ENCODE measurements around the gene ZNF879. TPM values are rescaled to one million over a fixed set of nuclear protein-coding genes. Genes with fewer than 3 reads are reported as not detected.

ZNF879 gene
- total RNA-seq, 1 experiment from 2014 or later = not detected

DNA sequence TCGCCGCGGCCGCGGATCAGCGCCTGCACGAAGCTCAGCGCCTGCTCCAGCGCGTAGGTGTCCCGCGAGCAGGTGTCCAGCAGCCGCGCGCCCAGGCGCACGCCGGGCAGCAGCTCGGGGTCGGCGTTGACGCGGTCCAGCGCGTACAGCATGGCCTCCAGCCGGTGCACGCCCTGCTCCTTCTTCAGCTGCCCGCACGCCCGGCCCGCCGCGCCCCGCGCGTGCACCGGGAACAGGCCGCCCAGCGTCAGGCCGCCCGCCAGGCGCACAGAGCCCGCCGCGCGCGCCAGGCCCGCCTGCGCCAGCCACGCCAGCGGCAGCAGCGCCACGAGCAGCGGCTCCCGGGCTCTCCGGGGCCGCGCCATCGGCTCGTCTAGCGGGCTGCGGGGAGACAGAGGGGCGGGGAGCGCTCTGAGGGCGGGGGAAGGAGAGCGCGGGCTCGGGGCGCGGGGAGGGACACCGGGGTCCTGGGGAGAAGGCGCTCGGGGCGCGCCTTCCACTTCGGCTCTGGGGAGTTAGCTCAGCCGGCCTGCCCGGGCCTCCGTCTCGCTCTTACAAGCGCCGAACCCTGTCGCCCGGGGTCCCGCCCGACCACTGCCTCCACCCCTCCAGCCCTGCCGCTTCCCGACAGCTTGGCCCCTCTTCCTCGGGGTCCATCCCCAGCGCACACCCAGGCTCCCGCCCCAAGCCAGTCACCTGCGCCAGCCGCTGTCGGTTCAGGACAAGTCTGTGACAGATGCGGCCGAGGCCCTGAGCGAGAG is 28.8 kb upstream of the ZNF879 start, which contains the start of gene GRM6:
TSS of gene GRM6 (minus strand) at position 741 of the 761 bp plus-strand sequence. CDS start at position 365, 376 bp downstream.
- Histone ChIP-seq H3K4me1 (ENCODE audit: control insufficient read depth in 1 of 2, insufficient read depth in 2 of 2, low read length in 2 of 2) (no peaks in the 10 kb centered on the region), H3K9ac (ENCODE audit: low read length) (no peak within 1 kb of the TSS), H2AFZ (ENCODE audit: low read depth, low read length, poor library complexity, severe bottlenecking) (no peak within 1 kb of the TSS), H3K79me2 (ENCODE audit: insufficient read depth, low read length) (no peaks in the 10 kb centered on the region), H3K9me2 (ENCODE audit: insufficient read depth) (no peaks in the 10 kb centered on the region), H3K9me3 (ENCODE audit: control insufficient read depth in 1 of 2, insufficient read depth in 1 of 2, low read depth in 1 of 2, low read length in 2 of 2) (no peaks in the 10 kb centered on the region; a peak in 2 of 4 replicates), H3K4me3 (replicated peaks in 1 of 2; ENCODE audit: low read depth in 1 of 2, low read length in 2 of 2) (no peak within 1 kb of the TSS), H4K20me1 (ENCODE audit: insufficient read depth) (no peaks in the 10 kb centered on the region), H3K27ac (ENCODE audit: low read depth, low read length) (no peak within 1 kb of the TSS), H3K27me3 (ENCODE audit: insufficient read depth, low read length) (no peaks in the 10 kb centered on the region), H3K36me3 (ENCODE audit: control insufficient read depth in 1 of 2, insufficient read depth in 2 of 2, low read length in 2 of 2) (no peaks in the 10 kb centered on the region), H3K4me2 (ENCODE audit: low read length) (no peak within 1 kb of the TSS)
- ATAC-seq = no peak
- RAD21 ChIA-PET (ENCODE audit: low non-redundant PET in 1 of 2, low total read pairs in 2 of 2, uncharacterized antibody in 2 of 2, unreplicated experiment in 2 of 2) = no interaction called here
- no peak for DNase-seq (ENCODE audit: low read depth, low spot score)
- BruUV-seq (replicated peaks) = no TSS peak
- POLR2A ChIA-PET = no interaction called here
- CTCF ChIA-PET = no interaction called here
- intact Hi-C loops (cut with micrococcal nuclease) = no loop called here
- TF ChIP-seq RAD21 (IDR thresholded peaks at IDR 0.05; ENCODE audit: low read depth) = no peak
- TF ChIP-seq, protein P1, sequence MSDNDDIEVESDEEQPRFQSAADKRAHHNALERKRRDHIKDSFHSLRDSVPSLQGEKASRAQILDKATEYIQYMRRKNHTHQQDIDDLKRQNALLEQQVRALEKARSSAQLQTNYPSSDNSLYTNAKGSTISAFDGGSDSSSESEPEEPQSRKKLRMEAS (IDR thresholded peaks at IDR 0.05) = no peak
- TF ChIP-seq, protein P2, sequence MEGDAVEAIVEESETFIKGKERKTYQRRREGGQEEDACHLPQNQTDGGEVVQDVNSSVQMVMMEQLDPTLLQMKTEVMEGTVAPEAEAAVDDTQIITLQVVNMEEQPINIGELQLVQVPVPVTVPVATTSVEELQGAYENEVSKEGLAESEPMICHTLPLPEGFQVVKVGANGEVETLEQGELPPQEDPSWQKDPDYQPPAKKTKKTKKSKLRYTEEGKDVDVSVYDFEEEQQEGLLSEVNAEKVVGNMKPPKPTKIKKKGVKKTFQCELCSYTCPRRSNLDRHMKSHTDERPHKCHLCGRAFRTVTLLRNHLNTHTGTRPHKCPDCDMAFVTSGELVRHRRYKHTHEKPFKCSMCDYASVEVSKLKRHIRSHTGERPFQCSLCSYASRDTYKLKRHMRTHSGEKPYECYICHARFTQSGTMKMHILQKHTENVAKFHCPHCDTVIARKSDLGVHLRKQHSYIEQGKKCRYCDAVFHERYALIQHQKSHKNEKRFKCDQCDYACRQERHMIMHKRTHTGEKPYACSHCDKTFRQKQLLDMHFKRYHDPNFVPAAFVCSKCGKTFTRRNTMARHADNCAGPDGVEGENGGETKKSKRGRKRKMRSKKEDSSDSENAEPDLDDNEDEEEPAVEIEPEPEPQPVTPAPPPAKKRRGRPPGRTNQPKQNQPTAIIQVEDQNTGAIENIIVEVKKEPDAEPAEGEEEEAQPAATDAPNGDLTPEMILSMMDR (IDR thresholded peaks at IDR 0.05 in 2 of 3, conservative IDR thresholded peaks at IDR 0.05 in 1 of 3; ENCODE audit: borderline replicate concordance in 1 of 3, insufficient read depth in 1 of 3, low read depth in 2 of 3, low read length in 2 of 3) = no peak
- TF ChIP-seq ELF1 (IDR thresholded peaks at IDR 0.05; ENCODE audit: borderline replicate concordance, low read depth) = no peak
- TF ChIP-seq EZH2 (IDR thresholded peaks at IDR 0.05) = no peak
- TF ChIP-seq JUND (IDR thresholded peaks at IDR 0.05) = no peak
- no peak for TF ChIP-seq YY1 (IDR thresholded peaks at IDR 0.05; ENCODE audit: extremely low read depth, insufficient replicate concordance, low read depth, low read length)
- TF ChIP-seq ATF3 (IDR thresholded peaks at IDR 0.05) = no peak
- no peak for TF ChIP-seq FOSL1 (IDR thresholded peaks at IDR 0.05; ENCODE audit: low read depth)
- no peak for TF ChIP-seq EGR1 (IDR thresholded peaks at IDR 0.05; ENCODE audit: low read depth)
- no peak for TF ChIP-seq REST (IDR thresholded peaks at IDR 0.05; ENCODE audit: low read depth)
- TF ChIP-seq ZNF274 (IDR thresholded peaks at IDR 0.05; ENCODE audit: low read depth, low read length) = no peak
- TF ChIP-seq CBX3 (IDR thresholded peaks at IDR 0.05; ENCODE audit: low read depth) = no peak
- TF ChIP-seq, protein P3, sequence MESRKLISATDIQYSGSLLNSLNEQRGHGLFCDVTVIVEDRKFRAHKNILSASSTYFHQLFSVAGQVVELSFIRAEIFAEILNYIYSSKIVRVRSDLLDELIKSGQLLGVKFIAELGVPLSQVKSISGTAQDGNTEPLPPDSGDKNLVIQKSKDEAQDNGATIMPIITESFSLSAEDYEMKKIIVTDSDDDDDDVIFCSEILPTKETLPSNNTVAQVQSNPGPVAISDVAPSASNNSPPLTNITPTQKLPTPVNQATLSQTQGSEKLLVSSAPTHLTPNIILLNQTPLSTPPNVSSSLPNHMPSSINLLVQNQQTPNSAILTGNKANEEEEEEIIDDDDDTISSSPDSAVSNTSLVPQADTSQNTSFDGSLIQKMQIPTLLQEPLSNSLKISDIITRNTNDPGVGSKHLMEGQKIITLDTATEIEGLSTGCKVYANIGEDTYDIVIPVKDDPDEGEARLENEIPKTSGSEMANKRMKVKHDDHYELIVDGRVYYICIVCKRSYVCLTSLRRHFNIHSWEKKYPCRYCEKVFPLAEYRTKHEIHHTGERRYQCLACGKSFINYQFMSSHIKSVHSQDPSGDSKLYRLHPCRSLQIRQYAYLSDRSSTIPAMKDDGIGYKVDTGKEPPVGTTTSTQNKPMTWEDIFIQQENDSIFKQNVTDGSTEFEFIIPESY (IDR thresholded peaks at IDR 0.05; ENCODE audit: extremely low read depth, insufficient replicate concordance, low read length) = no peak
- no peak for TF ChIP-seq ZFX (IDR thresholded peaks at IDR 0.05)
- no peak for TF ChIP-seq TCF7L2 (IDR thresholded peaks at IDR 0.05; ENCODE audit: borderline replicate concordance, extremely low read depth, insufficient read depth, insufficient read length)
- TF ChIP-seq EZH2phosphoT487 (IDR thresholded peaks at IDR 0.05; ENCODE audit: borderline replicate concordance) = no peak
- no peak for TF ChIP-seq SP1 (IDR thresholded peaks at IDR 0.05; ENCODE audit: low read depth)
- no peak for TF ChIP-seq POLR2AphosphoS5 (IDR thresholded peaks at IDR 0.05; ENCODE audit: low read depth, low read length)
- TF ChIP-seq SRF (IDR thresholded peaks at IDR 0.05; ENCODE audit: low read depth) = no peak
